ENCODE results near the gene GJA8. TPM values are rescaled to one million over a fixed set of nuclear protein-coding genes. Genes with fewer than 3 reads are reported as not detected.
"Not testable (repeated sequence)": the region's sequence is repeated elsewhere in the genome, so short reads cannot be mapped to it uniquely, and the experiment has no call there.

GJA8 gene
- not detected for total RNA-seq

DNA sequence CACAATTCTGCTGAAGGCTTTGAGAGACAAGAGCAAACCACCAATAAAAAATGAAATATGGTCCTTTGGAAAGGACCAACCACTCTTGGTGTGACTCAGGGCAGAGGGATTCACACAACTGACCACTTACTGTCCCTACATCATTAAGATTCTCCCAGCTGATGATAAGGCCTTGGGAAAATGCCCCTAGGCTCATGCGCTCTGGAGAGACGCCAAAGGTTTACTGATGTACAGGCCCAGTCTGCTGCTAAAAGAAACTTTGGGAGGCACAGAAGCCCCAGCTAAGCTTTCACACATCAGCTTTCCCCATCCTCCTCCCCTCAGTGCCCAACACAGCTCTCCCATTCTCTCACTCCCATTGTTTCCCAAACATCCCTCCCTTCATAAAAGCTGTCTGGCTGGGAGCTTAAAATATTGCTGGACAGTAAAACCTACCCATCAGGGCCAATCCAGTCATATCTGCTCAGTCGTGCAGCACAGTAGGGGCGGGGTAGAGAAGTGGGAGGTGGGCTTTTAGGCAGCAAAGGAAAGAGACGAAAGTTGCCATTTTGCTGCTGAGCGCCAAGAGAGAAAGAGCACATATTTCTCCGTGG is at the start of gene GJA8:
GJA8 (plus strand) TSS at position 543 of the 593 bp plus-strand sequence. CDS start 5,161 bp downstream, outside the sequence.
- Histone ChIP-seq H3K27ac (no peak within 1 kb of the TSS), H3K4me1 (peaks cover 0 to 2% of the 10 kb centered on the region in 2 donors), H3K27me3 (no peaks in the 10 kb centered on the region), H3K9me3 (no peaks in the 10 kb centered on the region), H3K4me3 (no peak within 1 kb of the TSS), H3K36me3 (no peaks in the 10 kb centered on the region)
- no peak for DNase-seq (ENCODE audit: low spot score)
- TF ChIP-seq, protein P1, sequence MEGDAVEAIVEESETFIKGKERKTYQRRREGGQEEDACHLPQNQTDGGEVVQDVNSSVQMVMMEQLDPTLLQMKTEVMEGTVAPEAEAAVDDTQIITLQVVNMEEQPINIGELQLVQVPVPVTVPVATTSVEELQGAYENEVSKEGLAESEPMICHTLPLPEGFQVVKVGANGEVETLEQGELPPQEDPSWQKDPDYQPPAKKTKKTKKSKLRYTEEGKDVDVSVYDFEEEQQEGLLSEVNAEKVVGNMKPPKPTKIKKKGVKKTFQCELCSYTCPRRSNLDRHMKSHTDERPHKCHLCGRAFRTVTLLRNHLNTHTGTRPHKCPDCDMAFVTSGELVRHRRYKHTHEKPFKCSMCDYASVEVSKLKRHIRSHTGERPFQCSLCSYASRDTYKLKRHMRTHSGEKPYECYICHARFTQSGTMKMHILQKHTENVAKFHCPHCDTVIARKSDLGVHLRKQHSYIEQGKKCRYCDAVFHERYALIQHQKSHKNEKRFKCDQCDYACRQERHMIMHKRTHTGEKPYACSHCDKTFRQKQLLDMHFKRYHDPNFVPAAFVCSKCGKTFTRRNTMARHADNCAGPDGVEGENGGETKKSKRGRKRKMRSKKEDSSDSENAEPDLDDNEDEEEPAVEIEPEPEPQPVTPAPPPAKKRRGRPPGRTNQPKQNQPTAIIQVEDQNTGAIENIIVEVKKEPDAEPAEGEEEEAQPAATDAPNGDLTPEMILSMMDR (IDR thresholded peaks at IDR 0.05), result no peak

- Histone ChIP-seq H3K4me3 (no peak overlapping the region), H3K27me3 (no peaks in the 10 kb centered on the region), H3K4me1 (peaks cover 0 to under 1% of the 10 kb centered on the region in 2 donors), H3K27ac (no peak overlapping the region), H3K9me3 (no peaks in the 10 kb centered on the region), H3K36me3 (no peaks in the 10 kb centered on the region)
- TF ChIP-seq, protein P1 (IDR thresholded peaks at IDR 0.05), result no peak
- no peak for DNase-seq (ENCODE audit: low spot score)
Observed at GRCh38 chr1:147853391-147853790, 49.2 kb upstream of the GJA8 start.

DNA sequence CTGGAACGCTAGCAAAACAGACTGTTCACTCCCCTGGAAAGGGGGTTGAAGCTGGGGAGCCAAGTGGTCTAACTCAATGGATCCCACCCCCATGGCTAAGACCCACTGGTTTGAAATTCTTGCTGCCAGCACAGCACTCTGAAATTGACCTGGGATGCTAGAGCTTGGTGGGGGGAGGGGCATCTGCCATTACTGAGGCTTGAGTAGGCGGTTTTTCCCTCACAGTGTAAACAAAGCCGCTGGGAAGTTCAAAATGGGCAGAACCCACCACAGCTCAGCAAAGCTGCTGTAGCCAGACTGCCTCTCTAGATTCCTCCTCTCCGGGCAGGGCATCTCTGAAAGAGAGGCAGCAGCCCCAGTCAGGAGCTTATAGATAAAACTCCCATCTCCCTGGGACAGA is 47.6 kb upstream of the GJA8 start:
- H3K4me3 ChIP-seq, H3K4me1 ChIP-seq: not testable (repeated sequence)

GRCh38 chr1:147855996-147856395 is 46.6 kb upstream of the GJA8 start:
- H3K27ac ChIP-seq; H3K9me3 ChIP-seq; H3K4me3 ChIP-seq; DNase-seq (ENCODE audit: low spot score); H3K36me3 ChIP-seq; H3K4me1 ChIP-seq; H3K27me3 ChIP-seq: not testable (repeated sequence)

More for the DNA sequence above, 47.6 kb upstream of the GJA8 start:
- not testable (repeated sequence) for H3K27me3 ChIP-seq; H3K36me3 ChIP-seq; H3K9me3 ChIP-seq; H3K27ac ChIP-seq; DNase-seq (ENCODE audit: low spot score)

DNA sequence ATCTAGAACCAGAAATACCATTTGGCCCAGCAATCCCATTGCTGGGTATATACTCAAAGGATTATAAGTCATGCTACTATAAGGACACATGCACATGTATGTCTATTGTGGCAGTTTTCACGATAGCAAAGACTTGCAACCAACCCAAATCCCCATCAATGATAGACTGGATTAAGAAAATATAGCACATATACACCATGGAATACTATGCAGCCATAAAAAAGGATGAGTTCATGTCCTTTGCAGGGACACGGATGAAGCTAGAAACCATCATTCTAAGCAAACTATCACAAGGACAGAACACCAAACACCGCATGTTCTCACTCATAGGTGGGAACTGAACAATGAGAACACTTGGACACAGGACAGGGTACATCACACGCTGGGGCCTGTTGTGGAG is 35.4 kb upstream of the GJA8 start:
- not testable (repeated sequence) for H3K36me3 ChIP-seq; H3K27ac ChIP-seq; H3K27me3 ChIP-seq; H3K9me3 ChIP-seq; H3K4me3 ChIP-seq; H3K4me1 ChIP-seq; DNase-seq (ENCODE audit: low spot score)

- H3K9me3 ChIP-seq, result peaks cover 0 to 7% of the 10 kb centered on the region in 2 donors
- H3K4me3 ChIP-seq, result no peak overlapping the region
- no peaks in the 10 kb centered on the region for H3K36me3 ChIP-seq
- H3K27me3 ChIP-seq, result no peaks in the 10 kb centered on the region
- H3K4me1 ChIP-seq, result no peaks in the 10 kb centered on the region
- TF ChIP-seq, protein P1 (IDR thresholded peaks at IDR 0.05), result no peak
- no peak for DNase-seq (ENCODE audit: low spot score)
- H3K27ac ChIP-seq, result no peak overlapping the region
Observed at GRCh38 chr1:147878022-147878421, 24.6 kb upstream of the GJA8 start.

- no peaks in the 10 kb centered on the region for H3K36me3 ChIP-seq
- no peaks in the 10 kb centered on the region for H3K4me1 ChIP-seq
- H3K27me3 ChIP-seq, result no peaks in the 10 kb centered on the region
- DNase-seq (ENCODE audit: low spot score), result no peak
- H3K27ac ChIP-seq, result no peak overlapping the region
- TF ChIP-seq, protein P1 (IDR thresholded peaks at IDR 0.05), result no peak
- no peak overlapping the region for H3K4me3 ChIP-seq
- peaks cover 0 to 7% of the 10 kb centered on the region in 2 donors for H3K9me3 ChIP-seq
Observed at GRCh38 chr1:147879911-147880310, 22.7 kb upstream of the GJA8 start.
